Stimulated activated CD8-positive, alpha-beta memory T cell treated with anti-CD3 and anti-CD28 coated beads, Interleukin-15, amount 100 ng/mL, for 1 hour (primary cell): ENCODE measurements around the gene SYNM.

ENCODE experiments used
- DNase-seq: peaks from one replicate; pipeline ENCODE4 v3.0.0-alpha.2; 2020; ENCODE audit warnings: low read depth

SYNM gene

GRCh38 chr15:99124641-99125040 is 19.8 kb downstream of the SYNM start:
- DNase-seq = no peak

- no peak for DNase-seq
These were observed 20.4 kb downstream of the SYNM start for GRCh38 chr15:99125061-99125891.

- no peak for DNase-seq
These were observed 21.3 kb downstream of the SYNM start for GRCh38 chr15:99126131-99126588.

- DNase-seq = no peak
These were observed 22.1 kb downstream of the SYNM start for GRCh38 chr15:99126930-99127329.

- DNase-seq = no peak
These were observed 22.9 kb downstream of the SYNM start for GRCh38 chr15:99127773-99128172.

- no peak for DNase-seq
These were observed 23.5 kb downstream of the SYNM start for GRCh38 chr15:99128411-99128810.

- no peak for DNase-seq
These were observed 24.8 kb downstream of the SYNM start for GRCh38 chr15:99129644-99130043.

GRCh38 chr15:99130314-99130713 is 25.4 kb downstream of the SYNM start:
- no peak for DNase-seq

- DNase-seq = no peak
These were observed 26.0 kb downstream of the SYNM start for GRCh38 chr15:99130765-99131440.

- DNase-seq = no peak
These were observed 26.7 kb downstream of the SYNM start for GRCh38 chr15:99131441-99132023.

- no peak for DNase-seq
These were observed 27.2 kb downstream of the SYNM start for GRCh38 chr15:99132122-99132521.

GRCh38 chr15:99132634-99133287 is 27.9 kb downstream of the SYNM start:
- DNase-seq = no peak

- DNase-seq = no peak
These were observed 29.5 kb downstream of the SYNM start for GRCh38 chr15:99134317-99134821.

- no peak for DNase-seq
These were observed 30.3 kb downstream of the SYNM start for GRCh38 chr15:99135194-99135593.

GRCh38 chr15:99137111-99137546 is 32.2 kb downstream of the SYNM start:
- DNase-seq = no peak

- no peak for DNase-seq
These were observed 33.0 kb downstream of the SYNM start for GRCh38 chr15:99137877-99138276.

GRCh38 chr15:99138491-99138982 is 33.7 kb downstream of the SYNM start:
- no peak for DNase-seq

- no peak for DNase-seq
These were observed 34.4 kb downstream of the SYNM start for GRCh38 chr15:99139276-99139675.

GRCh38 chr15:99140590-99140989 is 35.7 kb downstream of the SYNM start:
- DNase-seq = no peak

- DNase-seq = no peak
These were observed 37.1 kb downstream of the SYNM start for GRCh38 chr15:99141943-99142342.

GRCh38 chr15:99142562-99142961 is 37.7 kb downstream of the SYNM start:
- no peak for DNase-seq

GRCh38 chr15:99143242-99143641 is 38.4 kb downstream of the SYNM start:
- DNase-seq = no peak
